NCI-H2171 (cell line): ENCODE measurements around the gene EYS.
"Not testable (repeated sequence)": the region's sequence is repeated elsewhere in the genome, so short reads cannot be mapped to it uniquely, and the experiment has no call there.

ENCODE experiments used
- DNase-seq: peaks from one replicate; lab custom pipeline; 2025; lab: John Stamatoyannopoulos, UW

EYS gene

GRCh38 chr6:64037427-64037826, 1669.6 kb downstream of the EYS start:
- no peak for DNase-seq

GRCh38 chr6:64034910-64035655, 1671.9 kb downstream of the EYS start:
- DNase-seq = no peak

GRCh38 chr6:64034291-64034690, 1672.7 kb downstream of the EYS start:
- DNase-seq = no peak

- DNase-seq = not testable (repeated sequence)
These were observed 1675.9 kb downstream of the EYS start for GRCh38 chr6:64030950-64031618.

- no peak for DNase-seq
These were observed 1683.3 kb downstream of the EYS start for GRCh38 chr6:64023693-64024092.

GRCh38 chr6:64014595-64014994, 1692.4 kb downstream of the EYS start:
- DNase-seq = no peak

GRCh38 chr6:64013011-64013410, 1694.0 kb downstream of the EYS start:
- DNase-seq = peak; percentile 53

- peak; percentile 70 for DNase-seq
These were observed 1694.5 kb downstream of the EYS start for GRCh38 chr6:64012351-64013001.

GRCh38 chr6:64010666-64011065, 1696.4 kb downstream of the EYS start:
- no peak for DNase-seq

GRCh38 chr6:64010010-64010409, 1697.0 kb downstream of the EYS start:
- no peak for DNase-seq

GRCh38 chr6:64006246-64006645, 1700.8 kb downstream of the EYS start:
- no peak for DNase-seq

- no peak for DNase-seq
These were observed 1706.1 kb downstream of the EYS start for GRCh38 chr6:64000818-64001491.

- DNase-seq = no peak
These were observed 1707.4 kb downstream of the EYS start for GRCh38 chr6:63999613-64000012.

GRCh38 chr6:63998991-63999390, 1708.0 kb downstream of the EYS start:
- no peak for DNase-seq

GRCh38 chr6:63997734-63998133, 1709.3 kb downstream of the EYS start:
- no peak for DNase-seq

- no peak for DNase-seq
These were observed 1709.8 kb downstream of the EYS start for GRCh38 chr6:63997221-63997620.

- DNase-seq = no peak
These were observed 1721.8 kb downstream of the EYS start for GRCh38 chr6:63985223-63985622.

- DNase-seq = peak; percentile 43
These were observed 1731.3 kb downstream of the EYS start for GRCh38 chr6:63975699-63976098.

GRCh38 chr6:63968650-63969049, 1738.4 kb downstream of the EYS start:
- no peak for DNase-seq

- DNase-seq = no peak
These were observed 1742.7 kb downstream of the EYS start for GRCh38 chr6:63964366-63964765.

- no peak for DNase-seq
These were observed 1743.2 kb downstream of the EYS start for GRCh38 chr6:63963769-63964315.

- peak; percentile 44 for DNase-seq
These were observed 1753.5 kb downstream of the EYS start for GRCh38 chr6:63953336-63954021.
